ENCODE measurements around the gene GRIA1.
A peak's percentile ranks its signal among the peaks of the same experiment; 100 is the strongest.

Gene GRIA1

DNA sequence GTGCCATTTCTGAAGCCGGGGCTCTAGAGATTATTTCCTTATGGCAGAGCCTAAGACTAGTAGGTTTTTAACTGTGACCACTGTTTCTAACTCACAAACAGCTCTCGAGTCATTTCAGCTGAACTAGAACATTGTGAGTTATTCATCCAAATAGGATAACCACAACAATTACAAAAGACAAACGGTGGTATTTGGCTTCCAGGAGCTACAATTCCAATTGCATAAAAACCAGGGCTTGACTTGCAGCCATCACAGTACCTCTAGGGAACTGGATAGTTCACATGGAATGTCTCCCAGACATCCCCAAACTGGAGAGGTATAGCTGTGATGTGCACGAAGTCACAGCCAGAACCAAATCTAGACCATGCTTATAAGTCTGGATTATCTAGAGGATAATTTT lies 323.4 kb downstream of the GRIA1 start:
- H4K12ac ChIP-seq (ENCODE audit: low read depth, low read length): no peak overlapping the region
- H3K23ac ChIP-seq (ENCODE audit: low read length): no peak overlapping the region
- H4K8ac ChIP-seq (ENCODE audit: low read depth, low read length): no peak overlapping the region
- H2BK120ac ChIP-seq (ENCODE audit: insufficient read depth, low read length, poor library complexity): no peak overlapping the region
- H2AFZ ChIP-seq (ENCODE audit: insufficient read depth, low read length, poor library complexity): no peak overlapping the region
- H3K4ac ChIP-seq (ENCODE audit: low read depth, low read length): no peak overlapping the region
- no CpG with 5 or more reads among the region's 4 CpGs for WGBS (ENCODE audit: extremely low coverage, insufficient coverage, insufficient read length)
- no peak overlapping the region for H3K4me2 ChIP-seq (ENCODE audit: low read length)
- no peak for DNase-seq
- no peak overlapping the region for H3K27ac ChIP-seq (ENCODE audit: low read depth, low read length)
- H4K91ac ChIP-seq (ENCODE audit: low read depth, low read length): no peak overlapping the region
- no peak overlapping the region for H2AK5ac ChIP-seq (ENCODE audit: low read length)
- no peak overlapping the region for H3K4me3 ChIP-seq (ENCODE audit: low read depth, low read length)
- H2BK5ac ChIP-seq (ENCODE audit: low read depth, low read length, poor library complexity): no peak overlapping the region
- H3K36me3 ChIP-seq (ENCODE audit: control insufficient read depth in 1 of 2, insufficient read depth in 2 of 2, low read length in 2 of 2): no peaks in the 10 kb centered on the region
- no peak overlapping the region for H3K18ac ChIP-seq (ENCODE audit: low read length)
- H3K14ac ChIP-seq (ENCODE audit: low read length): no peak overlapping the region
- H3K79me1 ChIP-seq (ENCODE audit: low read length): no peaks in the 10 kb centered on the region
- H3K4me1 ChIP-seq (ENCODE audit: control insufficient read depth in 1 of 2, insufficient read depth in 2 of 2, low read length in 2 of 2): no peaks in the 10 kb centered on the region
- H3K79me2 ChIP-seq (ENCODE audit: control insufficient read depth, insufficient read depth, low read length, poor library complexity): no peaks in the 10 kb centered on the region
- no peak overlapping the region for H2BK12ac ChIP-seq (ENCODE audit: low read length)
- H3K9ac ChIP-seq (ENCODE audit: low read length): no peak overlapping the region
- H3K27me3 ChIP-seq (ENCODE audit: insufficient read depth, low read length): no peaks in the 10 kb centered on the region
- no peaks in the 10 kb centered on the region for H3K9me3 ChIP-seq (ENCODE audit: insufficient read depth, low read depth, low read length)

DNA sequence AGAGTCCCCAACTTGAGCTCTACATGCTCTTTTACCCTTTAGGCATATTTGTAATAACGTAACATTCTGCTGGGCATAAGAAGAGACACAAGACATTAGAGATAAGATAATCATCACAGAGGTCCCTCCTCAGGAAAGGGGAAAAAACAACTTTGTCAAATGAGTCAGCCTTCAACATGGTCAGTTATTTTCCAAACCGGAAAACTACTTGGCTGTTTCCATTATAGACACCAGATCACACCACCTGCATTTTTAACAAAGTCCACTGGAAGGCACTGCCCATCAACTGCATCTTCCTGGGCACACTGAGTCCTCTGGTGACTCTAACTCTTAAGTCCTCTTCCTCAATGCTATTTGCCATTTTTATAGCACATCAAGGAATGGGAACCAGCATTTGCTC lies 326.4 kb downstream of the GRIA1 start:
- Histone ChIP-seq H3K14ac (ENCODE audit: low read length) (no peak overlapping the region), H4K12ac (ENCODE audit: low read depth, low read length) (no peak overlapping the region), H3K4me2 (ENCODE audit: low read length) (no peak overlapping the region), H3K4me1 (ENCODE audit: control insufficient read depth in 1 of 2, insufficient read depth in 2 of 2, low read length in 2 of 2) (no peaks in the 10 kb centered on the region), H3K4ac (ENCODE audit: low read depth, low read length) (no peak overlapping the region), H3K4me3 (ENCODE audit: low read depth, low read length) (no peak overlapping the region), H3K79me2 (ENCODE audit: control insufficient read depth, insufficient read depth, low read length, poor library complexity) (no peaks in the 10 kb centered on the region), H4K91ac (ENCODE audit: low read depth, low read length) (no peak overlapping the region), H2BK5ac (ENCODE audit: low read depth, low read length, poor library complexity) (no peak overlapping the region), H2AFZ (ENCODE audit: insufficient read depth, low read length, poor library complexity) (no peak overlapping the region), H3K18ac (ENCODE audit: low read length) (no peak overlapping the region), H3K23ac (ENCODE audit: low read length) (no peak overlapping the region), H4K8ac (ENCODE audit: low read depth, low read length) (no peak overlapping the region), H3K9me3 (ENCODE audit: insufficient read depth, low read depth, low read length) (no peaks in the 10 kb centered on the region), H2AK5ac (ENCODE audit: low read length) (no peak overlapping the region), H3K9ac (ENCODE audit: low read length) (no peak overlapping the region), H3K36me3 (ENCODE audit: control insufficient read depth in 1 of 2, insufficient read depth in 2 of 2, low read length in 2 of 2) (no peaks in the 10 kb centered on the region), H3K27ac (ENCODE audit: low read depth, low read length) (no peak overlapping the region), H3K79me1 (ENCODE audit: low read length) (no peaks in the 10 kb centered on the region), H2BK12ac (ENCODE audit: low read length) (no peak overlapping the region), H2BK120ac (ENCODE audit: insufficient read depth, low read length, poor library complexity) (no peak overlapping the region), H3K27me3 (ENCODE audit: insufficient read depth, low read length) (no peaks in the 10 kb centered on the region)
- peak in 1 of 2 donors; percentile 58 for DNase-seq
- WGBS (ENCODE audit: extremely low coverage, insufficient coverage, insufficient read length): no CpG with 5 or more reads among the region's 2 CpGs

DNA sequence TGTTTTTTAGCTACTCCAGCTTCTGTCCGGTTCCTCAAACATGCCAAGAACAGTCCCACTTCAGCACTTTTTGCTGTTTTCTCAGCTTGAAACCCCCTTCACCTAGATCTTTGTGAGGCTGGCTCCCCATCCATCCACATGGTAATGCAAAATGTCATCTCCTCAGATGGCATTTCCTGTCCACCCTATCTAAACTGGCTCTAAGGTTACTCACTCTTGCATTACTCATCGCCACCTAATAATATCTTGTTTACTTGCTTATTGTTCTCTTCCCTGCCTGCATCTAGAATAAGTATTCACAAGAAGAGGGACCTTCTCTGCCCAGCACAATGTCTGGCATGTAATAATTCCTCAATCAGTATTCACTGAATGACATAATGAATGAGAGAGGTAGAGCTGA lies 328.2 kb downstream of the GRIA1 start:
- Histone ChIP-seq H3K4me1 (ENCODE audit: control insufficient read depth in 1 of 2, insufficient read depth in 2 of 2, low read length in 2 of 2) (no peaks in the 10 kb centered on the region), H2BK5ac (ENCODE audit: low read depth, low read length, poor library complexity) (no peak overlapping the region), H2BK12ac (ENCODE audit: low read length) (no peak overlapping the region), H3K27ac (ENCODE audit: low read depth, low read length) (no peak overlapping the region), H3K36me3 (ENCODE audit: control insufficient read depth in 1 of 2, insufficient read depth in 2 of 2, low read length in 2 of 2) (no peaks in the 10 kb centered on the region), H3K4me3 (ENCODE audit: low read depth, low read length) (no peak overlapping the region), H3K9ac (ENCODE audit: low read length) (no peak overlapping the region), H3K9me3 (ENCODE audit: insufficient read depth, low read depth, low read length) (no peaks in the 10 kb centered on the region), H3K23ac (ENCODE audit: low read length) (no peak overlapping the region), H3K4ac (ENCODE audit: low read depth, low read length) (no peak overlapping the region), H4K91ac (ENCODE audit: low read depth, low read length) (no peak overlapping the region), H3K18ac (ENCODE audit: low read length) (no peak overlapping the region), H3K79me1 (ENCODE audit: low read length) (no peaks in the 10 kb centered on the region), H4K12ac (ENCODE audit: low read depth, low read length) (no peak overlapping the region), H3K27me3 (ENCODE audit: insufficient read depth, low read length) (no peaks in the 10 kb centered on the region), H3K4me2 (ENCODE audit: low read length) (no peak overlapping the region), H3K79me2 (ENCODE audit: control insufficient read depth, insufficient read depth, low read length, poor library complexity) (no peaks in the 10 kb centered on the region), H2BK120ac (ENCODE audit: insufficient read depth, low read length, poor library complexity) (no peak overlapping the region), H4K8ac (ENCODE audit: low read depth, low read length) (no peak overlapping the region), H2AK5ac (ENCODE audit: low read length) (no peak overlapping the region), H2AFZ (ENCODE audit: insufficient read depth, low read length, poor library complexity) (no peak overlapping the region), H3K14ac (ENCODE audit: low read length) (no peak overlapping the region)
- no CpG with 5 or more reads among the region's 2 CpGs for WGBS (ENCODE audit: extremely low coverage, insufficient coverage, insufficient read length)
- no peak for DNase-seq

- Histone ChIP-seq H3K23ac (ENCODE audit: low read length) (no peak overlapping the region), H2AFZ (ENCODE audit: insufficient read depth, low read length, poor library complexity) (no peak overlapping the region), H3K27me3 (ENCODE audit: insufficient read depth, low read length) (no peaks in the 10 kb centered on the region), H2BK12ac (ENCODE audit: low read length) (no peak overlapping the region), H3K4me2 (ENCODE audit: low read length) (no peak overlapping the region), H2BK5ac (ENCODE audit: low read depth, low read length, poor library complexity) (no peak overlapping the region), H3K4me3 (ENCODE audit: low read depth, low read length) (no peak overlapping the region), H3K79me1 (ENCODE audit: low read length) (no peaks in the 10 kb centered on the region), H3K9me3 (ENCODE audit: insufficient read depth, low read depth, low read length) (peaks cover 1% of the 10 kb centered on the region), H3K36me3 (ENCODE audit: control insufficient read depth in 1 of 2, insufficient read depth in 2 of 2, low read length in 2 of 2) (no peaks in the 10 kb centered on the region), H3K4me1 (ENCODE audit: control insufficient read depth in 1 of 2, insufficient read depth in 2 of 2, low read length in 2 of 2) (no peaks in the 10 kb centered on the region), H3K18ac (ENCODE audit: low read length) (no peak overlapping the region), H4K12ac (ENCODE audit: low read depth, low read length) (no peak overlapping the region), H3K27ac (ENCODE audit: low read depth, low read length) (no peak overlapping the region), H4K91ac (ENCODE audit: low read depth, low read length) (no peak overlapping the region), H3K9ac (ENCODE audit: low read length) (no peak overlapping the region), H3K79me2 (ENCODE audit: control insufficient read depth, insufficient read depth, low read length, poor library complexity) (no peaks in the 10 kb centered on the region), H4K8ac (ENCODE audit: low read depth, low read length) (no peak overlapping the region), H2AK5ac (ENCODE audit: low read length) (no peak overlapping the region), H2BK120ac (ENCODE audit: insufficient read depth, low read length, poor library complexity) (no peak overlapping the region), H3K14ac (ENCODE audit: low read length) (no peak overlapping the region), H3K4ac (ENCODE audit: low read depth, low read length) (no peak overlapping the region)
- DNase-seq: no peak
- whole genome bisulfite sequencing (ENCODE audit: extremely low coverage, insufficient coverage, insufficient read length): no CpG with 5 or more reads among the region's 3 CpGs
These were observed 332.6 kb downstream of the GRIA1 start for GRCh38 chr5:153823036-153823435.
